NCI-H526 (cell line): ENCODE data around the gene INMT.
A peak's percentile ranks its signal among the peaks of the same experiment; 100 is the strongest.

ENCODE experiments used
- DNase-seq, 2 experiments: peaks; one replicate each; lab custom pipeline; 2025; lab: John Stamatoyannopoulos, UW

INMT gene

GRCh38 chr7:30787486-30787885 is 35.6 kb downstream of the INMT start:
- DNase-seq, result no peak

DNA sequence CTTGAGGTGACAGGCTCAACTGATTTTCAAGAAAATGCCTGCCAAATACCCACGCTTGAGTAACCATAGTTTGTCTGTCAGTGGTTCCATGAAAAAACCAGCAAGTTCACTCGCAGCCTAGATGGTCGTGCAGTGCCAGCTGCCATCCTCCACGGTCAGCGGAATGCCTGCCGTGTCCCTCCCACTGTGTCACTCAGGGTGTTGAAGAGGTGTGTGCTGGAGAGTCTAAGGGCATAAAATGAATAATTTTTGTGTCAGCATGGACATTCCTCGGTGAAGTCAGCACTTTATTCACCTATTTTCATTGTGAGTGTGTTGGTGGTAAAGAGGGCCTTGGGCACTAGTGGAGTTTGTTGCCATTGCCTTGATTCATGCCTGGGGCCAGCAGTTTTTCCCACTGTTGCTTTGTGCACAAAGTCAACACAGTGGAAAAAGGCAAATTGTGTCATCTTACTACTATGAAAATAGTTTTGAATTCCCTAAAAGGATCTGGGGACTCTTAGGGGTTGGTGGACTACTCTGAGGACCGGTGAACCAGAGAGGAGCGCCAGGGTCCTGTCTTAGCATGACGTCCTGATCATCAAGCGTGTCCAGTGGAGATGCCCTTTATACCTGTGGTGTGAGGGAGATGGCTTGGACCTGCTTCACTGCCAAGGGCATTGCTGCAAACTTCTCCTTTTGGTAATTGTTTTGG is 36.9 kb downstream of the INMT start:
- no peak for DNase-seq

GRCh38 chr7:30789334-30789711 is 37.4 kb downstream of the INMT start:
- no peak for DNase-seq

DNA sequence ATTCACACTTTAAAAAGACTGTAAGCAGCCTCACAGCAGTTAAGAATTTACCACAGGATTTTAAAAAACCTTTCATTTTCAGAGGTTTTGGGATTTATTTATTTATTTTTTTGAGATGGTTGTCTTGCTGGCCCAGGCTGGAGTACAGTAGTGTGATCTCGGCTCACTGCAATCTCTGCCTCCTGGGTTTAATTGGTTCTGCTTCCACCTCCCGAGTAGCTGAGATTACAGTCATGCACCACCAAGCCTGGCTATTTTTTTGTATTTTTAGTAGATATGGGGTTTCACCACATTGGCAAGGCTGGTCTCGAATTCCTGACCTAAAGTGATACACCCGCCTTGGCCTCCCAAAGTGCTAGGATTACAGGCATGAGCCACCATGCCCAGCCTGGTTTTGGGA is 38.4 kb downstream of the INMT start:
- DNase-seq, result no peak

- peak in 1 of 2 experiments; percentile 11 for DNase-seq
Measured at GRCh38 chr7:30791114-30791513, 39.2 kb downstream of the INMT start.

DNA sequence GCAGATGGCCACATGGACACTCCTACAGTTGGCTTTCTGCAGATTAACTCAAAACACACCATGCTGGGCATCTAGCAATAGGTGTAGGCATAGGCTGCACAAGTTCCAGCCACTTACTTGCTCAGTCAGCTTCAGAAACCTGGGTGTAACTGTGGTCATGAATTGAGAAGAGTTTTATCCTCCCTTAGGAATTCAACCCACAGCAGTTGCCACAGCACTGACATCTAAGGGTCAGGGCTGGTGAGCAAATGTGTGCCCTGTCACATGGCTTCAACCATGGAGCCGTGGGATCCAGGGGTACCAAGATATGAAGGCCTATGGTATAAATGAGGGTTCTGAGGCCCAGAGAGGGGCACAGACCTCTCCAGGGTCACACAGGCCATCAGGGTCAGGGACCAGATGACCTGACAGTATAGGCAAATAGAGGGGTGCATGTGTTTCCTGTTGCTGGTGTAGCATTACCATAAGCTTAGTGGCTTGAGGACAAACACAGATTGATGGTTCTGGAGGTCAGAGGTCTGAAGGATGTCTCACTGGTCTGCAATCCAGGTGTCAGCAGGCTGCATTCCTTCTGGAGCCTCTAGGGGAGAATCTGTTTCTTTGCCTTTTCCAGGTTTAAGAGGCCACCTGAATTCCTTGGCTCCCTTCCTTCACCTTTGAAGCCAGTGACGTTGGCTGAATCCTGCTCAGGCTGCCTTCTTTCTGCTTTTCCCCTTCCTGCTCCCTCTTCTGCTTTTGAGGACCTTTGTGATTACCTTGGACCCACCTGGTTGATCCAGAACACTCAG is 43.4 kb downstream of the INMT start:
- no peak for DNase-seq

GRCh38 chr7:30796105-30796869 is 44.4 kb downstream of the INMT start:
- DNase-seq, result no peak

GRCh38 chr7:30797176-30798040 is 45.5 kb downstream of the INMT start:
- DNase-seq, result no peak

- no peak for DNase-seq
Measured at GRCh38 chr7:30799206-30799975, 47.5 kb downstream of the INMT start.

DNA sequence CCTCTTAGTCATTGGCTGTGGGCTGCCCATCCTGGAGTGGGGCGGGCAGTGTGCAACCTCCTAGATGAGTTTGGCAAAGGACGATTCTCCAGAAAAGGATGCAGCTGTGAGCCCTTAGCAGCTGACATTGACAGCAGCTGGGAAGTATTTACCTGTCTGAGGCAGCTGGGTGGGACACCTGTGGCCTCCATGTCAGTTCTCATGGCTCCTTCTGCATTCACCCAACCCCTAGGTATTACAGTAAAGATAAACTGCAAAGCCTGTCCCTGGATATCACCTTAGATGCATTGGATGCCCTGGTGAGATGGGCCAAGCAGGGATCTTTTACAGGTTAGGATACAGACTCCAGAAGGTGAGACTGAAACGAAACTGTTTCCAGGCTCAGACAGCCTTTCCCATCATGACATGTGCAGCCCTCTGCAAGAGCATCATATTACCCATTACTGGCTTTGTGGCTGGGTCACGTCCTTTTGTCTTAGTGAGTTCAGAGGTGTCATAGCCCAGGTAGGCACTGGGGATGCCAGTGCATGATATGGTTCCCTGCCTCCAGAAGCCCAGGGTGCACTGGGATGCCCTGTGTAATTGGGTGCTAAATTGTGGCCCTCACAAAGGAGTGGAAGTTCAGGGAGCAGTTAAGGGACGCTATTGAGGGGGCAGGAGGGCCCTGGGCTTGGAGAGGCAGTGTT is 48.2 kb downstream of the INMT start:
- no peak for DNase-seq

DNA sequence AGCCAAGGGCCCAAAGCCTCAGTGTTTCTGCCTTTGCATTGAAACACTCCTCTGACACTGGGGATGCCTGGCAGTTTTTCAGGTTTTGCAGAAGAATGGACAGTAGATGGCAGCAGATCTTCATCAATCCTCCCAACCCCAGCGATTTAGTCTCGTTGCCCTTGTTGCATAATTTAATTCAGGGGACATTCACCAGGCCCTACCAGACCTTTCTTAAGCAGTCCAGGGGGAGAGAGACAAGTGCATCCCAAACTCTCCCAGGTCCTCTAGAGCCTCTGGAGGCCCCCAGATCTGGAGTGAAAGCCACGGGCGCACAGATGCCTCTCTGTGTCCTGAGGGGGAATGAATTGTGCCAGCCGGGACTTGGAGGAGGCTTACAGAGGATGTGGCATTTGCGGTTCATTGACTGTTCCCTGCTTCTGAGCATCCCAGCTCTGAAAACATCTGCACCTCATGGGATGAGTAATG is 48.9 kb downstream of the INMT start:
- DNase-seq, result peak; percentile 40 to 82

DNA sequence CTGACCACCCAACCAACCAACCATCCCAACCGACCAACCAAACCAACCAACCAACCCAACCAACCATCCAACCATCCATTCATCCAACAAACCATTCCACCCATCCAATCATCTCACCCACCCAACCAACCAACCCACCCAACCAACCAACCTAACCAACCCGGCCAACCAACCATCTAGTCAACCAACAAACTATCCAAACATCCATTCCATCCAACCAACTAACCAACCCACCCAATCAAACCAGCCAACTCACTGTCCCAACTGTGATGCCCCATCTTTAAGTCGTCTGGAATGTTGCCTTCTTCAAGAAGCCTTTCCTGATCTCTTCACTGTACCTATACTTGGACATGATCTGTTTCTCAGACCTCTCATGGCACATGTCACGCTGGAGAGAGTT is 50.9 kb downstream of the INMT start:
- no peak for DNase-seq

GRCh38 chr7:30804078-30804661 is 52.2 kb downstream of the INMT start:
- DNase-seq, result no peak

- no peak for DNase-seq
Measured at GRCh38 chr7:30805081-30805691, 53.3 kb downstream of the INMT start.

GRCh38 chr7:30805931-30806330 is 54.0 kb downstream of the INMT start:
- no peak for DNase-seq
